HCT116 (cell line): ENCODE results near the gene AVPI1. TPM values are rescaled to one million over a fixed set of nuclear protein-coding genes. Genes with fewer than 3 reads are reported as not detected.

Experiments
- ATAC-seq: fragments of 200-7000 bp; cut with Tn5 transposase; 2 replicates; pipeline ENCODE4 v1.9.1; 2020; ENCODE audit warnings: mild to moderate bottlenecking, moderate library complexity
- BruUV-seq: library from RNA; stranded (reverse); fragments of 400-500 nt; replicated peaks from 2 replicates; lab custom pipeline; 2021; lab: Mats Ljungman, UMichigan
- CTCF ChIA-PET: fragments of 300-600 bp; sonication (Branson Sonifier 250); formaldehyde crosslinking; loops from one replicate; lab custom pipeline; 2021; ENCODE audit warnings: antibody characterized with exemption; lab: Charles Lee
- POLR2A ChIA-PET: fragments of 300-600, 350-600 bp; sonication (Branson Sonifier 250); formaldehyde crosslinking; loops from one replicate; lab custom pipeline; 2021; ENCODE audit warnings: antibody characterized with exemption; lab: Charles Lee
- RAD21 ChIA-PET, 2 experiments: fragments of 300-600 bp; sonication (Branson Sonifier 250); formaldehyde crosslinking; loops; one replicate each; lab custom pipeline; 2023; ENCODE audit warnings: low total read pairs in 2 of 2; ENCODE audit not compliant: uncharacterized antibody in 2 of 2, unreplicated experiment in 2 of 2, low non-redundant PET in 1 of 2; lab: Charles Lee
- DNase-seq: peaks from one replicate; pipeline ENCODE4 v3.0.0-alpha.2; 2010; ENCODE audit warnings: low read depth, low spot score
- H2AFZ ChIP-seq: fragments of 200-600 bp; shearing (Covaris generic), sonication (generic); 2 replicates; pipeline ENCODE4 v1.6.1; 2017; ENCODE audit warnings: low read depth, mixed run types, mixed read lengths, antibody characterized with exemption, low read length; ENCODE audit not compliant: poor library complexity, severe bottlenecking
- H3K27ac ChIP-seq: 2 replicates; pipeline ENCODE4 v1.5.1; 2012; ENCODE audit warnings: low read depth, low read length
- H3K27me3 ChIP-seq: fragments of 200-600 bp; sonication (generic); 2 replicates; pipeline ENCODE4 v1.6.1; 2016; ENCODE audit warnings: mixed run types, low read length, mixed read lengths; ENCODE audit not compliant: insufficient read depth
- H3K36me3 ChIP-seq, 2 experiments: fragments of 200-500 bp in 1 of 2; fragments of 200-600 bp in 1 of 2; sonication (Bioruptor generic) in 1 of 2; sonication (generic) in 1 of 2; 2 replicates each; pipeline versions ENCODE4 v1.5.1 to v1.6.1; 2014 to 2016; ENCODE audit warnings: low read length in 2 of 2, inconsistent platforms in 1 of 2, mixed read lengths in 1 of 2, mixed run types in 1 of 2; ENCODE audit not compliant: insufficient read depth in 2 of 2, control insufficient read depth in 1 of 2
- H3K4me1 ChIP-seq, 2 experiments: fragments of 200-600 bp in 1 of 2; sonication (generic) in 1 of 2; 2 replicates each; pipeline versions ENCODE4 v1.5.1 to v1.6.1; 2012 to 2017; ENCODE audit warnings: low read length in 2 of 2, inconsistent platforms in 1 of 2, mild to moderate bottlenecking in 1 of 2, mixed read lengths in 1 of 2, mixed run types in 1 of 2, moderate library complexity in 1 of 2; ENCODE audit not compliant: insufficient read depth in 2 of 2, control insufficient read depth in 1 of 2
- H3K4me2 ChIP-seq: fragments of 200-600 bp; sonication (generic); 2 replicates; pipeline ENCODE4 v1.6.1; 2017; ENCODE audit warnings: mixed run types, low read length, mixed read lengths
- H3K4me3 ChIP-seq, 2 experiments: fragments of 200-600 bp in 1 of 2; sonication (generic) in 1 of 2; replicated peaks in 1 of 2; 2 replicates each; pipeline ENCODE4 v1.5.1; 2011 to 2016; ENCODE audit warnings: low read length in 2 of 2, control low read depth in 1 of 2, low read depth in 1 of 2, mild to moderate bottlenecking in 1 of 2, mixed read lengths in 1 of 2, mixed run types in 1 of 2
- H3K79me2 ChIP-seq: fragments of 200-600 bp; sonication (generic); 2 replicates; pipeline ENCODE4 v1.6.1; 2017; ENCODE audit warnings: mild to moderate bottlenecking, mixed run types, low read length, moderate library complexity, mixed read lengths; ENCODE audit not compliant: insufficient read depth
- H3K9ac ChIP-seq: fragments of 200-600 bp; sonication (generic); 2 replicates; pipeline ENCODE4 v1.6.1; 2016; ENCODE audit warnings: low read length, mixed read lengths
- H3K9me2 ChIP-seq: fragments of 200-600 bp; sonication (generic), shearing (Covaris generic); 2 replicates; pipeline ENCODE4 v1.6.1; 2017; ENCODE audit warnings: mixed run types, mild to moderate bottlenecking, moderate library complexity; ENCODE audit not compliant: insufficient read depth
- H3K9me3 ChIP-seq, 2 experiments: fragments of 200-500 bp in 1 of 2; fragments of 200-600 bp in 1 of 2; sonication (Bioruptor generic) in 1 of 2; sonication (generic) in 1 of 2; 2 replicates each; pipeline ENCODE4 v1.6.1; 2014 to 2017; ENCODE audit warnings: low read length in 2 of 2, mixed read lengths in 2 of 2, inconsistent platforms in 1 of 2, low read depth in 1 of 2, mild to moderate bottlenecking in 1 of 2, mixed run types in 1 of 2, moderate library complexity in 1 of 2; ENCODE audit not compliant: control insufficient read depth in 1 of 2, insufficient read depth in 1 of 2
- H4K20me1 ChIP-seq: fragments of 200-600 bp; sonication (generic), shearing (Covaris generic); 2 replicates; pipeline ENCODE4 v1.6.1; 2017; ENCODE audit warnings: mixed run types, mild to moderate bottlenecking, moderate library complexity; ENCODE audit not compliant: insufficient read depth
- CBX3 ChIP-seq: IDR thresholded peaks from 2 replicates; pipeline ENCODE4 v1.6.1; 2012; ENCODE audit warnings: low read depth
- CEBPB ChIP-seq: IDR thresholded peaks from 2 replicates; pipeline ENCODE4 v1.6.1; 2012; ENCODE audit warnings: low read depth
- EGR1 ChIP-seq: IDR thresholded peaks from 2 replicates; pipeline ENCODE4 v1.6.1; 2012; ENCODE audit warnings: low read depth
- ELF1 ChIP-seq: IDR thresholded peaks from 2 replicates; pipeline ENCODE4 v1.6.1; 2012; ENCODE audit warnings: low read depth, borderline replicate concordance
- FOSL1 ChIP-seq: IDR thresholded peaks from 2 replicates; pipeline ENCODE4 v1.6.1; 2012; ENCODE audit warnings: low read depth
- JUND ChIP-seq: IDR thresholded peaks from 2 replicates; pipeline ENCODE4 v1.6.1; 2012
- POLR2A ChIP-seq: IDR thresholded peaks from 2 replicates; pipeline ENCODE4 v1.7.0; 2011; ENCODE audit warnings: borderline replicate concordance; ENCODE audit not compliant: insufficient read depth, insufficient read length; ENCODE audit errors: extremely low read depth
- POLR2AphosphoS5 ChIP-seq: IDR thresholded peaks from 2 replicates; pipeline ENCODE4 v1.6.1; 2011; ENCODE audit warnings: mild to moderate bottlenecking, low read depth, low read length, moderate library complexity
- RAD21 ChIP-seq: IDR thresholded peaks from 2 replicates; pipeline ENCODE4 v1.6.1; 2012; ENCODE audit warnings: low read depth, mild to moderate bottlenecking
- SIN3A ChIP-seq: IDR thresholded peaks from 2 replicates; pipeline ENCODE4 v1.6.1; 2012; ENCODE audit warnings: low read depth
- SP1 ChIP-seq: IDR thresholded peaks from 2 replicates; pipeline ENCODE4 v1.6.1; 2012; ENCODE audit warnings: low read depth
- TCF7L2 ChIP-seq: IDR thresholded peaks from 2 replicates; pipeline ENCODE4 v1.7.0; 2011; ENCODE audit warnings: borderline replicate concordance, inconsistent platforms; ENCODE audit not compliant: insufficient read depth, insufficient read length; ENCODE audit errors: extremely low read depth
- YY1 ChIP-seq: IDR thresholded peaks from 2 replicates; pipeline ENCODE4 v1.6.1; 2011; ENCODE audit warnings: low read length, low read depth, moderate library complexity, mild to moderate bottlenecking; ENCODE audit not compliant: insufficient replicate concordance; ENCODE audit errors: extremely low read depth
- ZFX ChIP-seq: fragments of 450-650 bp; IDR thresholded peaks from 2 replicates; pipeline ENCODE4 v1.6.1; 2017
- ZNF274 ChIP-seq: fragments of 200-500 bp; sonication (Bioruptor generic); IDR thresholded peaks from 2 replicates; pipeline ENCODE4 v1.6.1; 2014; ENCODE audit warnings: mild to moderate bottlenecking, low read depth, low read length, inconsistent platforms
- intact Hi-C: fragments of 100-400 bp; cut with micrococcal nuclease; formaldehyde crosslinking; loops from 2 replicates; pipeline ENCODE4 v1.10.0; 2022
- total RNA-seq: library from RNA; stranded (reverse); gene quantifications from one replicate; pipeline ENCODE4 v1.2.1, GENCODE V29; 2021; ENCODE audit not compliant: unreplicated experiment
- TF ChIP-seq, protein P1 (sequence below): IDR thresholded peaks from 2 replicates; pipeline ENCODE4 v1.6.1; 2011; ENCODE audit warnings: mild to moderate bottlenecking, low read length, moderate library complexity; ENCODE audit not compliant: insufficient replicate concordance; ENCODE audit errors: extremely low read depth
- TF ChIP-seq, protein P2 (sequence below): IDR thresholded peaks from 2 replicates; pipeline ENCODE4 v1.6.1; 2012
- TF ChIP-seq, protein P3 (sequence below), 3 experiments: fragments of 200-600 bp in 1 of 3; sonication (generic) in 1 of 3; IDR thresholded peaks in 2 of 3; conservative IDR thresholded peaks in 1 of 3; 2 replicates each; pipeline ENCODE4 v1.5.1; 2012 to 2017; ENCODE audit warnings: low read depth in 2 of 3, low read length in 2 of 3, antibody characterized with exemption in 1 of 3, borderline replicate concordance in 1 of 3, control low read depth in 1 of 3, mild to moderate bottlenecking in 1 of 3, mixed read lengths in 1 of 3, mixed run types in 1 of 3, moderate library complexity in 1 of 3; ENCODE audit not compliant: insufficient read depth in 1 of 3

Gene AVPI1
- total RNA-seq, 1 experiment from 2014 or later, result 26.7 TPM

DNA sequence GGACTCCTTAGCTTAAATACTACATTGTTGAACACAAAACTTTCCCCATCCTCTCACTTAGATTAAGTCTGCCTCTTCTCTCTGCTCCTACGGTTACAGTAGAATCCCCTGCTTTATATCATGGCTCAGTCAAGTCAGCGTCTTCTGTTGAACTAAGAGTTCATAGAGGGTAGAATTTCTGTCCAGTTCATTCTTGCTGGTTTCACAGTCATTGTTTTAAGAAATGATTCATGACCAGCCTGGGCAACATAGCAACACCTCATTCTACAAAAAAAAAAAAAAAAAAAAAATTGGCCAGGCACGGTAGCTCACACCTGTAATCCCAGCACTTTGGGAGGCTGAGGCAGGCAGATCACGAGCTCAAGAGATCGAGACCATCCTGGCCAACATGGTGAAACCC, 46.2 kb upstream of the AVPI1 start:
- Histone ChIP-seq H3K4me3 (no peak overlapping the region), H3K79me2 (peaks cover 12% of the 10 kb centered on the region), H3K27me3 (no peaks in the 10 kb centered on the region), H2AFZ (no peak overlapping the region), H3K36me3 (no peaks in the 10 kb centered on the region), H3K9ac (no peak overlapping the region), H3K9me3 (no peaks in the 10 kb centered on the region), H3K4me2 (no peak overlapping the region), H3K27ac (no peak overlapping the region), H4K20me1 (no peaks in the 10 kb centered on the region), H3K4me1 (peaks cover 4 to 15% of the 10 kb centered on the region in 2 experiments; a peak in 3 of 4 replicates), H3K9me2 (no peaks in the 10 kb centered on the region)
- POLR2A ChIA-PET, result interaction anchor here (1.6 kb wide), 1 partner anchor 18 kb away, joined by 4 read pairs; no protein-coding TSS in a partner anchor
- no peak for DNase-seq
- intact Hi-C loops, result no loop called here
- no peak for ATAC-seq
- TF ChIP-seq JUND, result no peak
- TF ChIP-seq RAD21, result no peak
- CTCF ChIA-PET, result interaction anchor here (0.8 to 5.7 kb wide), 4 partner anchors 24 to 57 kb away, joined by 3 to 44 read pairs (median 4); no protein-coding TSS in a partner anchor
- RAD21 ChIA-PET, result interaction anchor here (0.9 to 1.4 kb wide), 3 partner anchors 32 to 161 kb away, joined by 3 read pairs; partner anchors contain the start of genes ANKRD2 (in 1 of the 2) and AVPI1 (in 1 of the 2)
- BruUV-seq, result no TSS peak

DNA sequence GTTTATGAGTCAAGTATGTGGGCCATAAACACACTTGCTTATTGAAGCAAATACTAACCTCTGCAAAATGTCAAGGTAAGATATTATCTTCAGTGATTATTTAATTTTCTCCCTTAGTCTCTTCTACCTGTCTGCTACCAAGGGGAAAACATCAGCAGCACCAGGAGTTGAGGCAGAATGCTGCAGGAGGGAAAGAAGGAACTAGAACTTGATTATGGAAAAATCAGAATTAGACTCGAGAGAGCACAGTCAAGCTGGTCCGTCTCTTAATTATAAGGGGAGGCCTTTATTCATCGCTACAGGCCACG, 45.0 kb upstream of the AVPI1 start:
- ATAC-seq (no peak), DNase-seq (no peak)
- peaks cover 0 to 8% of the 10 kb centered on the region in 2 experiments; a peak in 2 of 4 replicates for H3K4me1 ChIP-seq
- H3K79me2 ChIP-seq, result no peaks in the 10 kb centered on the region
- no peak overlapping the region for H3K4me2 ChIP-seq
- H2AFZ ChIP-seq, result no peak overlapping the region
- no peaks in the 10 kb centered on the region for H3K36me3 ChIP-seq
- ChIA-PET CTCF (interaction anchor here (1.4 to 5.7 kb wide), 4 partner anchors 19 to 55 kb away, joined by 3 to 44 read pairs (median 6); partner anchors contain the start of gene MARVELD1), RAD21 (no interaction called here), POLR2A (interaction anchor here (0.8 kb wide), 1 partner anchor 30 kb away, joined by 3 read pairs; no protein-coding TSS in a partner anchor)
- no peaks in the 10 kb centered on the region for H3K27me3 ChIP-seq
- H3K27ac ChIP-seq, result no peak overlapping the region
- no TSS peak for BruUV-seq
- intact Hi-C loops, result no loop called here
- H4K20me1 ChIP-seq, result no peaks in the 10 kb centered on the region
- H3K4me3 ChIP-seq, result no peak overlapping the region
- H3K9me3 ChIP-seq, result no peaks in the 10 kb centered on the region
- H3K9ac ChIP-seq, result no peak overlapping the region
- no peaks in the 10 kb centered on the region for H3K9me2 ChIP-seq
- no peak for TF ChIP-seq JUND
- no peak for TF ChIP-seq SP1
- no peak for TF ChIP-seq FOSL1
- TF ChIP-seq POLR2A, result no peak
- no peak for TF ChIP-seq ZNF274
- TF ChIP-seq CBX3, result no peak
- no peak for TF ChIP-seq TCF7L2
- TF ChIP-seq, protein P1, sequence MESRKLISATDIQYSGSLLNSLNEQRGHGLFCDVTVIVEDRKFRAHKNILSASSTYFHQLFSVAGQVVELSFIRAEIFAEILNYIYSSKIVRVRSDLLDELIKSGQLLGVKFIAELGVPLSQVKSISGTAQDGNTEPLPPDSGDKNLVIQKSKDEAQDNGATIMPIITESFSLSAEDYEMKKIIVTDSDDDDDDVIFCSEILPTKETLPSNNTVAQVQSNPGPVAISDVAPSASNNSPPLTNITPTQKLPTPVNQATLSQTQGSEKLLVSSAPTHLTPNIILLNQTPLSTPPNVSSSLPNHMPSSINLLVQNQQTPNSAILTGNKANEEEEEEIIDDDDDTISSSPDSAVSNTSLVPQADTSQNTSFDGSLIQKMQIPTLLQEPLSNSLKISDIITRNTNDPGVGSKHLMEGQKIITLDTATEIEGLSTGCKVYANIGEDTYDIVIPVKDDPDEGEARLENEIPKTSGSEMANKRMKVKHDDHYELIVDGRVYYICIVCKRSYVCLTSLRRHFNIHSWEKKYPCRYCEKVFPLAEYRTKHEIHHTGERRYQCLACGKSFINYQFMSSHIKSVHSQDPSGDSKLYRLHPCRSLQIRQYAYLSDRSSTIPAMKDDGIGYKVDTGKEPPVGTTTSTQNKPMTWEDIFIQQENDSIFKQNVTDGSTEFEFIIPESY, result no peak
- TF ChIP-seq ZFX, result no peak
- TF ChIP-seq RAD21, result no peak
- no peak for TF ChIP-seq POLR2AphosphoS5
- no peak for TF ChIP-seq EGR1
- no peak for TF ChIP-seq CEBPB
- TF ChIP-seq ELF1, result no peak
- TF ChIP-seq, protein P2, sequence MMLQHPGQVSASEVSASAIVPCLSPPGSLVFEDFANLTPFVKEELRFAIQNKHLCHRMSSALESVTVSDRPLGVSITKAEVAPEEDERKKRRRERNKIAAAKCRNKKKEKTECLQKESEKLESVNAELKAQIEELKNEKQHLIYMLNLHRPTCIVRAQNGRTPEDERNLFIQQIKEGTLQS, result no peak
- TF ChIP-seq, protein P3, sequence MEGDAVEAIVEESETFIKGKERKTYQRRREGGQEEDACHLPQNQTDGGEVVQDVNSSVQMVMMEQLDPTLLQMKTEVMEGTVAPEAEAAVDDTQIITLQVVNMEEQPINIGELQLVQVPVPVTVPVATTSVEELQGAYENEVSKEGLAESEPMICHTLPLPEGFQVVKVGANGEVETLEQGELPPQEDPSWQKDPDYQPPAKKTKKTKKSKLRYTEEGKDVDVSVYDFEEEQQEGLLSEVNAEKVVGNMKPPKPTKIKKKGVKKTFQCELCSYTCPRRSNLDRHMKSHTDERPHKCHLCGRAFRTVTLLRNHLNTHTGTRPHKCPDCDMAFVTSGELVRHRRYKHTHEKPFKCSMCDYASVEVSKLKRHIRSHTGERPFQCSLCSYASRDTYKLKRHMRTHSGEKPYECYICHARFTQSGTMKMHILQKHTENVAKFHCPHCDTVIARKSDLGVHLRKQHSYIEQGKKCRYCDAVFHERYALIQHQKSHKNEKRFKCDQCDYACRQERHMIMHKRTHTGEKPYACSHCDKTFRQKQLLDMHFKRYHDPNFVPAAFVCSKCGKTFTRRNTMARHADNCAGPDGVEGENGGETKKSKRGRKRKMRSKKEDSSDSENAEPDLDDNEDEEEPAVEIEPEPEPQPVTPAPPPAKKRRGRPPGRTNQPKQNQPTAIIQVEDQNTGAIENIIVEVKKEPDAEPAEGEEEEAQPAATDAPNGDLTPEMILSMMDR (IDR thresholded peaks at IDR 0.05 in 2 of 3, conservative IDR thresholded peaks at IDR 0.05 in 1 of 3; ENCODE audit: borderline replicate concordance in 1 of 3, insufficient read depth in 1 of 3, low read depth in 2 of 3, low read length in 2 of 3), result no peak
- no peak for TF ChIP-seq YY1
- no peak for TF ChIP-seq SIN3A
